Chondrocyte (in vitro differentiated cells): Measurements from ENCODE around the gene CTXN1. TPM values are rescaled to one million over a fixed set of nuclear protein-coding genes. Genes with fewer than 3 reads are reported as not detected.

Experiments
- DNase-seq: peaks from one replicate; pipeline ENCODE4 v3.0.0; 2021; ENCODE audit warnings: mixed read lengths, low spot score
- H3K27ac Mint-ChIP-seq: one replicate; pipeline ENCODE4 v1.8.0; 2021; ENCODE audit warnings: mild to moderate bottlenecking, moderate library complexity, mixed read lengths; ENCODE audit not compliant: unreplicated experiment
- H3K27me3 Mint-ChIP-seq: 2 replicates; pipeline ENCODE4 v1.8.0; 2021; ENCODE audit warnings: low read depth, mixed read lengths
- H3K36me3 Mint-ChIP-seq: 2 replicates; pipeline ENCODE4 v1.8.0; 2021; ENCODE audit warnings: low read depth, mixed read lengths
- H3K4me1 Mint-ChIP-seq: 2 replicates; pipeline ENCODE4 v1.8.0; 2021; ENCODE audit warnings: low read depth, mild to moderate bottlenecking, mixed read lengths
- H3K4me3 Mint-ChIP-seq: one replicate; pipeline ENCODE4 v1.8.0; 2021; ENCODE audit warnings: mild to moderate bottlenecking, moderate library complexity, mixed read lengths; ENCODE audit not compliant: unreplicated experiment
- H3K9me3 Mint-ChIP-seq: 2 replicates; pipeline ENCODE4 v1.8.0; 2021; ENCODE audit warnings: low read depth, mixed read lengths
- total RNA-seq: library from RNA; stranded (reverse); gene quantifications from 3 replicates; pipeline ENCODE4 v1.2.1, GENCODE V29; 2021
- TF ChIP-seq, protein P1 (sequence below): fragments of 200-600 bp; sonication (generic); IDR thresholded peaks from 2 replicates; pipeline ENCODE4 v1.5.0; 2021; ENCODE audit warnings: antibody characterized with exemption, mild to moderate bottlenecking, moderate library complexity

Gene CTXN1
- total RNA-seq, 1 donor from 2014 or later, result 36.0 TPM

DNA sequence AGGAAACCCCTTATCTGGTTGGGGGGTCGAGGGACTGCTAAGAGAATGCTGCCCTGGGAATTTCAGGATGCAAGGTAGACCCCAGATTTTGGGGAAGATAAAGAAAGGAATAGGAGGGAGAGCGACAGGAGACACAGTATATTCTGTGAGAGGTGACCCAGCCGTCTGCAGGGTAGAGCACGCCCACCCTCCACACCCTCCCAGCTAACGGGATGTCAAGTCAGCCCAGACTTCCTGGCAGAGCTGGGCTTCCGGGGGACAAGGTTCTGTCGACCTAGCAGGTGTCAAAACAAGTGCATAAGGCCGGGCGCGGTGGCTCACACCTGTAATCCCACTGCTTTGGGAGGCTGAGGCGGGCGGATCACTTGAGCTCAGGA, 51.0 kb downstream of the CTXN1 start:
- TF ChIP-seq, protein P1, sequence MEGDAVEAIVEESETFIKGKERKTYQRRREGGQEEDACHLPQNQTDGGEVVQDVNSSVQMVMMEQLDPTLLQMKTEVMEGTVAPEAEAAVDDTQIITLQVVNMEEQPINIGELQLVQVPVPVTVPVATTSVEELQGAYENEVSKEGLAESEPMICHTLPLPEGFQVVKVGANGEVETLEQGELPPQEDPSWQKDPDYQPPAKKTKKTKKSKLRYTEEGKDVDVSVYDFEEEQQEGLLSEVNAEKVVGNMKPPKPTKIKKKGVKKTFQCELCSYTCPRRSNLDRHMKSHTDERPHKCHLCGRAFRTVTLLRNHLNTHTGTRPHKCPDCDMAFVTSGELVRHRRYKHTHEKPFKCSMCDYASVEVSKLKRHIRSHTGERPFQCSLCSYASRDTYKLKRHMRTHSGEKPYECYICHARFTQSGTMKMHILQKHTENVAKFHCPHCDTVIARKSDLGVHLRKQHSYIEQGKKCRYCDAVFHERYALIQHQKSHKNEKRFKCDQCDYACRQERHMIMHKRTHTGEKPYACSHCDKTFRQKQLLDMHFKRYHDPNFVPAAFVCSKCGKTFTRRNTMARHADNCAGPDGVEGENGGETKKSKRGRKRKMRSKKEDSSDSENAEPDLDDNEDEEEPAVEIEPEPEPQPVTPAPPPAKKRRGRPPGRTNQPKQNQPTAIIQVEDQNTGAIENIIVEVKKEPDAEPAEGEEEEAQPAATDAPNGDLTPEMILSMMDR, result no peak
- Mint-ChIP-seq H3K4me3 (peak overlapping the region; percentile 61), H3K9me3 (no peaks in the 10 kb centered on the region), H3K27me3 (peaks cover 15% of the 10 kb centered on the region), H3K4me1 (peaks cover 25% of the 10 kb centered on the region), H3K27ac (no peak overlapping the region), H3K36me3 (no peaks in the 10 kb centered on the region)
- no peak for DNase-seq

Other genes starting within 250 kb of the CTXN1 start
- gene MCEMP1, start 249.0 kb downstream of the CTXN1 start, total RNA-seq, result not detected in 3 replicates
- gene TRAPPC5, start 245.3 kb downstream of the CTXN1 start, total RNA-seq, result 94.3 to 107 TPM (median 97.2 TPM) in 3 replicates
- not detected in 3 replicates for gene FCER2, start 224.0 kb downstream of the CTXN1 start, total RNA-seq
- gene CLEC4G, start 194.0 kb downstream of the CTXN1 start, total RNA-seq, result not detected in 3 replicates
- not detected in 3 replicates for gene CD209, start 178.6 kb downstream of the CTXN1 start, total RNA-seq
- not detected in 3 replicates for gene CLEC4M, start 162.9 kb downstream of the CTXN1 start, total RNA-seq
- 27.4 to 30.6 TPM (median 28.4 TPM) in 3 replicates for gene EVI5L, start 95.9 kb downstream of the CTXN1 start, total RNA-seq
- gene PRR36, start 51.7 kb downstream of the CTXN1 start, total RNA-seq, result 0.22 to 0.80 TPM (median 0.38 TPM) in 3 replicates
- gene LRRC8E, start 37.6 kb downstream of the CTXN1 start, total RNA-seq, result 1.9 to 6.9 TPM (median 4.8 TPM) in 3 replicates
- gene MAP2K7, start 22.3 kb downstream of the CTXN1 start, total RNA-seq, result 24.4 to 27.5 TPM (median 25.7 TPM) in 3 replicates
- gene TGFBR3L, start 11.3 kb downstream of the CTXN1 start, total RNA-seq, result 8.1 to 11.6 TPM (median 11.2 TPM) in 3 replicates
- 17.1 to 27.9 TPM (median 26.4 TPM) in 3 replicates for gene SNAPC2, start 5.8 kb downstream of the CTXN1 start, total RNA-seq
- 47.1 to 75.4 TPM (median 68.0 TPM) in 3 replicates for gene TIMM44, start 17.5 kb upstream of the CTXN1 start, total RNA-seq
- 67.9 to 80.5 TPM (median 71.9 TPM) in 3 replicates for gene ELAVL1, start 79.5 kb upstream of the CTXN1 start, total RNA-seq
- not detected in 3 replicates for gene CCL25, start 126.6 kb upstream of the CTXN1 start, total RNA-seq
- gene FBN3, start 223.5 kb upstream of the CTXN1 start, total RNA-seq, result 0.51 to 1.3 TPM (median 0.57 TPM) in 3 replicates